ENCODE results near the gene PACSIN3. TPM values are rescaled to one million over a fixed set of nuclear protein-coding genes. Genes with fewer than 3 reads are reported as not detected.

Gene PACSIN3
- total and polyA plus RNA-seq, 2 of the 13 experiments (the other 11 are each of a cell fraction or from before 2014, with no cell fraction given), result 47.9 to 93.3 TPM

DNA sequence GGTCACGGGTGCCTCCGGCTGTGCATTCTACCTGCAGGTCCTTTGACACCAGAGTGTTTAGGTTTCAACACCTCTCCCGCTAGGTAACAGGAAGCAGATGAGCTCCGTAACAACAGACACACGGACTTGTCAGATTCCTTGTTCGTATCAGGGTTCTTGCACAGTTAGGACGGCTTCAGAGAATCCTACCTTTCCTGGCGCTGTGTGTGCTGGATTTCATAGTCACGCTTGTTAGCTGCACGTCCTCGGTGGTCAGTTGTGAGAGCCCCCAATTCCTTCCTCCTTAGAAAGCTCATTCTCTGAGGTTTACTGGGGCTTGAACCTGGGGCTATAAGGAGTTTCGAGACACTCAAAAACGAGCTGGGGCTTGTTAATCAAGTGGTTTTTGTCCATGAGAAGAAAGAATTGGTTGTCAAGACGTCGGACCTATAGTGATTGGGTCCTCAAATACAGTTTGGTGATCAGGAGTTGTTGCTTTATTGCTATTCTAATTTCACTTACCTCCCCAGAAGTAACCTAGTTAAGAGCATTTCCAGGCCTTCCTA is 29.2 kb upstream of the PACSIN3 start (continued):
- TF ChIP-seq, protein P1, sequence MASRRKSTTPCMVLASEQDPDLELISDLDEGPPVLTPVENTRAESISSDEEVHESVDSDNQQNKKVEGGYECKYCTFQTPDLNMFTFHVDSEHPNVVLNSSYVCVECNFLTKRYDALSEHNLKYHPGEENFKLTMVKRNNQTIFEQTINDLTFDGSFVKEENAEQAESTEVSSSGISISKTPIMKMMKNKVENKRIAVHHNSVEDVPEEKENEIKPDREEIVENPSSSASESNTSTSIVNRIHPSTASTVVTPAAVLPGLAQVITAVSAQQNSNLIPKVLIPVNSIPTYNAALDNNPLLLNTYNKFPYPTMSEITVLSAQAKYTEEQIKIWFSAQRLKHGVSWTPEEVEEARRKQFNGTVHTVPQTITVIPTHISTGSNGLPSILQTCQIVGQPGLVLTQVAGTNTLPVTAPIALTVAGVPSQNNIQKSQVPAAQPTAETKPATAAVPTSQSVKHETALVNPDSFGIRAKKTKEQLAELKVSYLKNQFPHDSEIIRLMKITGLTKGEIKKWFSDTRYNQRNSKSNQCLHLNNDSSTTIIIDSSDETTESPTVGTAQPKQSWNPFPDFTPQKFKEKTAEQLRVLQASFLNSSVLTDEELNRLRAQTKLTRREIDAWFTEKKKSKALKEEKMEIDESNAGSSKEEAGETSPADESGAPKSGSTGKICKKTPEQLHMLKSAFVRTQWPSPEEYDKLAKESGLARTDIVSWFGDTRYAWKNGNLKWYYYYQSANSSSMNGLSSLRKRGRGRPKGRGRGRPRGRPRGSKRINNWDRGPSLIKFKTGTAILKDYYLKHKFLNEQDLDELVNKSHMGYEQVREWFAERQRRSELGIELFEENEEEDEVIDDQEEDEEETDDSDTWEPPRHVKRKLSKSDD (CRISPR knock-in tag; IDR thresholded peaks at IDR 0.05; ENCODE audit: low read depth), result no peak
- TF ChIP-seq ZNF766 (CRISPR knock-in tag; IDR thresholded peaks at IDR 0.05; ENCODE audit: borderline replicate concordance) (no peak), ZSCAN9 (CRISPR knock-in tag; IDR thresholded peaks at IDR 0.05; ENCODE audit: borderline replicate concordance) (no peak), SNAI1 (CRISPR knock-in tag; IDR thresholded peaks at IDR 0.05; ENCODE audit: borderline replicate concordance) (no peak), PPARG (CRISPR knock-in tag; conservative IDR thresholded peaks at IDR 0.05) (no peak), CEBPB (IDR thresholded peaks at IDR 0.05; ENCODE audit: borderline replicate concordance, low read depth, low read length) (no peak), GABPB1 (CRISPR knock-in tag; IDR thresholded peaks at IDR 0.05) (no peak), RFX1 (IDR thresholded peaks at IDR 0.05) (no peak), PRPF4 (IDR thresholded peaks at IDR 0.05; ENCODE audit: low read depth, low read length, poor library complexity, severe bottlenecking) (no peak), SMARCE1 (IDR thresholded peaks at IDR 0.05; ENCODE audit: borderline replicate concordance) (no peak), ZFYVE20 (CRISPR knock-in tag; IDR thresholded peaks at IDR 0.05; ENCODE audit: borderline replicate concordance, low read depth) (no peak), GTF3A (CRISPR knock-in tag; conservative IDR thresholded peaks at IDR 0.05) (0 out of 2 replicates have a peak, but pooled peaks have one; percentile 39), ZNF607 (CRISPR knock-in tag; IDR thresholded peaks at IDR 0.05; ENCODE audit: borderline replicate concordance) (no peak), SIN3B (IDR thresholded peaks at IDR 0.05; ENCODE audit: low read length) (no peak), GZF1 (CRISPR knock-in tag; IDR thresholded peaks at IDR 0.05) (no peak), MIXL1 (CRISPR knock-in tag; IDR thresholded peaks at IDR 0.05) (0 out of 2 replicates have a peak, but pooled peaks have one; percentile 2), SIX1 (CRISPR knock-in tag; IDR thresholded peaks at IDR 0.05; ENCODE audit: borderline replicate concordance) (no peak)
- TF ChIP-seq, protein P2, sequence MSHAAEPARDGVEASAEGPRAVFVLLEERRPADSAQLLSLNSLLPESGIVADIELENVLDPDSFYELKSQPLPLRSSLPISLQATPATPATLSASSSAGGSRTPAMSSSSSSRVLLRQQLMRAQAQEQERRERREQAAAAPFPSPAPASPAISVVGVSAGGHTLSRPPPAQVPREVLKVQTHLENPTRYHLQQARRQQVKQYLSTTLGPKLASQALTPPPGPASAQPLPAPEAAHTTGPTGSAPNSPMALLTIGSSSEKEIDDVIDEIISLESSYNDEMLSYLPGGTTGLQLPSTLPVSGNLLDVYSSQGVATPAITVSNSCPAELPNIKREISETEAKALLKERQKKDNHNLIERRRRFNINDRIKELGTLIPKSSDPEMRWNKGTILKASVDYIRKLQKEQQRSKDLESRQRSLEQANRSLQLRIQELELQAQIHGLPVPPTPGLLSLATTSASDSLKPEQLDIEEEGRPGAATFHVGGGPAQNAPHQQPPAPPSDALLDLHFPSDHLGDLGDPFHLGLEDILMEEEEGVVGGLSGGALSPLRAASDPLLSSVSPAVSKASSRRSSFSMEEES (CRISPR knock-in tag; IDR thresholded peaks at IDR 0.05), result 0 out of 2 replicates have a peak, but pooled peaks have one; percentile 31
- TF ChIP-seq, protein P3, sequence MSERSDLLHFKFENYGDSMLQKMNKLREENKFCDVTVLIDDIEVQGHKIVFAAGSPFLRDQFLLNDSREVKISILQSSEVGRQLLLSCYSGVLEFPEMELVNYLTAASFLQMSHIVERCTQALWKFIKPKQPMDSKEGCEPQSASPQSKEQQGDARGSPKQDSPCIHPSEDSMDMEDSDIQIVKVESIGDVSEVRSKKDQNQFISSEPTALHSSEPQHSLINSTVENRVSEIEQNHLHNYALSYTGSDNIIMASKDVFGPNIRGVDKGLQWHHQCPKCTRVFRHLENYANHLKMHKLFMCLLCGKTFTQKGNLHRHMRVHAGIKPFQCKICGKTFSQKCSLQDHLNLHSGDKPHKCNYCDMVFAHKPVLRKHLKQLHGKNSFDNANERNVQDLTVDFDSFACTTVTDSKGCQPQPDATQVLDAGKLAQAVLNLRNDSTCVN (CRISPR knock-in tag; IDR thresholded peaks at IDR 0.05; ENCODE audit: borderline replicate concordance), result no peak
- TF ChIP-seq, protein P4, sequence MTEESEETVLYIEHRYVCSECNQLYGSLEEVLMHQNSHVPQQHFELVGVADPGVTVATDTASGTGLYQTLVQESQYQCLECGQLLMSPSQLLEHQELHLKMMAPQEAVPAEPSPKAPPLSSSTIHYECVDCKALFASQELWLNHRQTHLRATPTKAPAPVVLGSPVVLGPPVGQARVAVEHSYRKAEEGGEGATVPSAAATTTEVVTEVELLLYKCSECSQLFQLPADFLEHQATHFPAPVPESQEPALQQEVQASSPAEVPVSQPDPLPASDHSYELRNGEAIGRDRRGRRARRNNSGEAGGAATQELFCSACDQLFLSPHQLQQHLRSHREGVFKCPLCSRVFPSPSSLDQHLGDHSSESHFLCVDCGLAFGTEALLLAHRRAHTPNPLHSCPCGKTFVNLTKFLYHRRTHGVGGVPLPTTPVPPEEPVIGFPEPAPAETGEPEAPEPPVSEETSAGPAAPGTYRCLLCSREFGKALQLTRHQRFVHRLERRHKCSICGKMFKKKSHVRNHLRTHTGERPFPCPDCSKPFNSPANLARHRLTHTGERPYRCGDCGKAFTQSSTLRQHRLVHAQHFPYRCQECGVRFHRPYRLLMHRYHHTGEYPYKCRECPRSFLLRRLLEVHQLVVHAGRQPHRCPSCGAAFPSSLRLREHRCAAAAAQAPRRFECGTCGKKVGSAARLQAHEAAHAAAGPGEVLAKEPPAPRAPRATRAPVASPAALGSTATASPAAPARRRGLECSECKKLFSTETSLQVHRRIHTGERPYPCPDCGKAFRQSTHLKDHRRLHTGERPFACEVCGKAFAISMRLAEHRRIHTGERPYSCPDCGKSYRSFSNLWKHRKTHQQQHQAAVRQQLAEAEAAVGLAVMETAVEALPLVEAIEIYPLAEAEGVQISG (CRISPR knock-in tag; IDR thresholded peaks at IDR 0.05), result no peak
